Hepatocyte (in vitro differentiated cells): Measurements from ENCODE around the gene P4HTM. TPM values are rescaled to one million over a fixed set of nuclear protein-coding genes. Genes with fewer than 3 reads are reported as not detected.

Experiments
- DNase-seq: peaks from one replicate; pipeline ENCODE4 v3.0.0-alpha.2; 2016; ENCODE audit warnings: low spot score
- H2AFZ ChIP-seq: fragments of 200-600 bp; sonication (generic); 2 replicates; pipeline ENCODE4 v1.6.0; 2016; ENCODE audit warnings: antibody characterized with exemption, mild to moderate bottlenecking
- H3K27ac ChIP-seq: fragments of 200-600 bp; sonication (generic); 2 replicates; pipeline ENCODE4 v1.5.1; 2016; ENCODE audit warnings: mild to moderate bottlenecking
- H3K27me3 ChIP-seq: fragments of 200-600 bp; sonication (generic); 2 replicates; pipeline ENCODE4 v1.6.1; 2016
- H3K36me3 ChIP-seq: fragments of 200-600 bp; sonication (generic); replicated peaks from 2 replicates; pipeline ENCODE4 v1.5.1; 2016; ENCODE audit warnings: low read depth; ENCODE audit not compliant: insufficient read depth
- H3K4me1 ChIP-seq: fragments of 200-600 bp; sonication (generic); 2 replicates; pipeline ENCODE4 v1.5.1; 2016; ENCODE audit warnings: mild to moderate bottlenecking, moderate library complexity; ENCODE audit not compliant: insufficient read depth
- H3K4me2 ChIP-seq: fragments of 200-600 bp; sonication (generic); 2 replicates; pipeline ENCODE4 v1.6.0; 2016
- H3K4me3 ChIP-seq: fragments of 200-600 bp; sonication (generic); 2 replicates; pipeline ENCODE4 v1.5.1; 2016; ENCODE audit warnings: mild to moderate bottlenecking
- H3K79me2 ChIP-seq: fragments of 200-600 bp; sonication (generic); 2 replicates; pipeline ENCODE4 v1.6.0; 2017; ENCODE audit warnings: mild to moderate bottlenecking
- H3K9me2 ChIP-seq: fragments of 200-600 bp; sonication (generic); replicated peaks from 2 replicates; pipeline ENCODE4 v1.6.0; 2017; ENCODE audit warnings: mild to moderate bottlenecking; ENCODE audit not compliant: insufficient read depth
- H3K9me3 ChIP-seq: fragments of 200-600 bp; sonication (generic); 2 replicates; pipeline ENCODE4 v1.5.1; 2016; ENCODE audit warnings: low read depth, mild to moderate bottlenecking
- H4K20me1 ChIP-seq: fragments of 200-600 bp; sonication (generic); 2 replicates; pipeline ENCODE4 v1.6.0; 2016; ENCODE audit warnings: mild to moderate bottlenecking; ENCODE audit not compliant: insufficient read depth, poor library complexity, severe bottlenecking
- CTCF ChIP-seq: fragments of 200-600 bp; sonication (generic); IDR thresholded peaks from 2 replicates; pipeline ENCODE4 v1.5.1; 2016; ENCODE audit warnings: antibody characterized with exemption, mild to moderate bottlenecking; ENCODE audit not compliant: poor library complexity
- EZH2 ChIP-seq: fragments of 200-600 bp; sonication (generic); IDR thresholded peaks from 2 replicates; pipeline ENCODE4 v1.6.1; 2016; ENCODE audit warnings: antibody characterized with exemption, mild to moderate bottlenecking, borderline replicate concordance
- EZH2phosphoT487 ChIP-seq: fragments of 200-600 bp; sonication (generic); IDR thresholded peaks from one replicate; pipeline ENCODE4 v1.6.1; 2018; ENCODE audit warnings: antibody characterized with exemption, mild to moderate bottlenecking, low read depth, moderate library complexity; ENCODE audit not compliant: unreplicated experiment, severe bottlenecking
- WGBS: methylation state at CpG from one replicate; pipeline ENCODE4 v1.1.6; 2016; ENCODE audit warnings: low lambda C conversion rate; ENCODE audit errors: missing lambda C conversion rate; 5-methylcytosine and 5-hydroxymethylcytosine counted together
- polyA plus RNA-seq: library from polyadenylated mRNA; unstranded; fragments of >200 nt; fragmentation: Nextera tagmentation; extraction: Ambion mirVana; gene quantifications from 2 replicates; pipeline ENCODE4 v1.2.1, GENCODE V29; 2016
- total RNA-seq: library from RNA; depleted of rRNA; stranded (reverse); fragments of >200 nt; gene quantifications from 2 replicates; pipeline ENCODE4 v1.2.3, GENCODE V29; 2014

The P4HTM gene
- total and polyA plus RNA-seq, 2 experiments from 2014 or later = 42.5 to 85.3 TPM

- 96% methylated on average over 4 of the region's 4 CpGs for WGBS
- Histone ChIP-seq H3K27ac (no peak overlapping the region), H3K27me3 (no peaks in the 10 kb centered on the region), H4K20me1 (no peaks in the 10 kb centered on the region), H3K79me2 (no peaks in the 10 kb centered on the region), H2AFZ (no peak overlapping the region), H3K4me2 (no peak overlapping the region), H3K9me3 (no peaks in the 10 kb centered on the region), H3K4me3 (no peak overlapping the region), H3K9me2 (no peaks in the 10 kb centered on the region), H3K36me3 (no peaks in the 10 kb centered on the region), H3K4me1 (no peaks in the 10 kb centered on the region)
- no peak for DNase-seq
- no peak for TF ChIP-seq EZH2phosphoT487
- no peak for TF ChIP-seq CTCF
- no peak for TF ChIP-seq EZH2
Observed at GRCh38 chr3:48980295-48980694, 9.7 kb upstream of the P4HTM start.

GRCh38 chr3:48982016-48982415, 8.0 kb upstream of the P4HTM start:
- no peaks in the 10 kb centered on the region for H3K9me3 ChIP-seq
- no peaks in the 10 kb centered on the region for H4K20me1 ChIP-seq
- no peak overlapping the region for H3K27ac ChIP-seq
- no peaks in the 10 kb centered on the region for H3K4me1 ChIP-seq
- H3K4me2 ChIP-seq = no peak overlapping the region
- H3K4me3 ChIP-seq = no peak overlapping the region
- no peak overlapping the region for H2AFZ ChIP-seq
- H3K27me3 ChIP-seq = no peaks in the 10 kb centered on the region
- no peak for DNase-seq
- no peaks in the 10 kb centered on the region for H3K79me2 ChIP-seq
- no peaks in the 10 kb centered on the region for H3K36me3 ChIP-seq
- TF ChIP-seq EZH2 = no peak
- H3K9me2 ChIP-seq = no peaks in the 10 kb centered on the region

GRCh38 chr3:48982686-48983085, 7.4 kb upstream of the P4HTM start:
- H3K4me1 ChIP-seq = no peaks in the 10 kb centered on the region
- no peaks in the 10 kb centered on the region for H3K79me2 ChIP-seq
- H2AFZ ChIP-seq = no peak overlapping the region
- no peaks in the 10 kb centered on the region for H3K9me2 ChIP-seq
- H4K20me1 ChIP-seq = no peaks in the 10 kb centered on the region
- H3K36me3 ChIP-seq = no peaks in the 10 kb centered on the region
- H3K27me3 ChIP-seq = no peaks in the 10 kb centered on the region
- TF ChIP-seq CTCF (no peak), EZH2 (no peak), EZH2phosphoT487 (no peak)
- H3K27ac ChIP-seq = no peak overlapping the region
- WGBS = 90% methylated on average over 5 of the region's 5 CpGs
- H3K4me3 ChIP-seq = no peak overlapping the region
- H3K4me2 ChIP-seq = no peak overlapping the region
- DNase-seq = no peak
- no peaks in the 10 kb centered on the region for H3K9me3 ChIP-seq

- Histone ChIP-seq H3K4me3 (no peak overlapping the region), H3K79me2 (peaks cover under 1% of the 10 kb centered on the region), H3K27me3 (no peaks in the 10 kb centered on the region), H3K36me3 (no peaks in the 10 kb centered on the region), H4K20me1 (no peaks in the 10 kb centered on the region), H3K4me2 (no peak overlapping the region), H3K9me2 (no peaks in the 10 kb centered on the region), H2AFZ (no peak overlapping the region), H3K27ac (no peak overlapping the region), H3K9me3 (no peaks in the 10 kb centered on the region), H3K4me1 (no peaks in the 10 kb centered on the region)
- no peak for DNase-seq
- 93% methylated on average over 4 of the region's 4 CpGs for WGBS
- TF ChIP-seq EZH2 (no peak), EZH2phosphoT487 (no peak), CTCF (no peak)
Observed at GRCh38 chr3:48983096-48983495, 6.9 kb upstream of the P4HTM start.
